Measurements from ENCODE around the gene RELL1.

The RELL1 gene

DNA sequence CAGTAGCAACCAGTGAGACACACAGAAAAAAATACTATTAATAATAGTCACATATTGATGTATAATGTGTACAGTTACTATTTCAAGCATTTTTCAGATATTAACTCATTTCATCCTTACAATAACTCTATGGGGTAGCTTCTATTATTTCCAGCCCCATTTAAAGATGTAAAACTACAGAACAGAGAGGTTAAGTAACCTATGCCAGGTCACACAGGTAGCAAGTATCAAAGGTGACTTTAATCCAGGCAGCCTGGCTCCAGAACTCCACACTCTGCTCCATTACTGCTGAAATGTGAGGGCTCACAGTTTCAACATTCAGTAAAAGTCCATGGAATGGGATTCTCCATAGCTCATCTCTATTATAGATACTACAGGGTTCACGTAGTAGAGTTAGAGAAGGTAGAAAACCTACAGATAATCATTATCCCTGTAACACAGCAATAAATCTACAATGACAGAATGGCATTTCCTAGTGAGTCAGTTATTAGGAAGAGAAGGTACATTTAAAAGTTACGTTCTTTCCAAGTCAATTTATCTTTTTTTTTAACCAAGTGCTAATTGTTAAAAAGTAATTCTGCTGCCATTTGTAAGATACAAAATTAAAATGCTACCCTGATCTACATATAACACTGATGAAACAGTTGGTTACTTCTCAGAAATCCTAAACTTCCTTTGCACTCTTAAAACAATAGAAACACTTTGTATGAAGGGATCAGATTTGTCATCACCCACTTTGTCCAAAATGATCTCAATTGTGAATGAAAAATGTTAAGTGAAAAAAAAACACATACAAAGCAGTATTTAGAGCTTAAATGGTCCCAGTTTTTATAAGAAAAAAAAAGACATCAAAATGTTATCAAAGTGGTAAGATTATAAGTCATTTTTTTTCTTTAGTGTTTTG lies 18.7 kb downstream of the RELL1 start:
- no peak for TF ChIP-seq CTCF (IDR thresholded peaks at IDR 0.05; ENCODE audit: low read depth, low read length, missing control alignments)
- no peak overlapping the region for H3K4me3 ChIP-seq (ENCODE audit: low read depth, low read length)
- DNase-seq (ENCODE audit: low read depth): no peak

DNA sequence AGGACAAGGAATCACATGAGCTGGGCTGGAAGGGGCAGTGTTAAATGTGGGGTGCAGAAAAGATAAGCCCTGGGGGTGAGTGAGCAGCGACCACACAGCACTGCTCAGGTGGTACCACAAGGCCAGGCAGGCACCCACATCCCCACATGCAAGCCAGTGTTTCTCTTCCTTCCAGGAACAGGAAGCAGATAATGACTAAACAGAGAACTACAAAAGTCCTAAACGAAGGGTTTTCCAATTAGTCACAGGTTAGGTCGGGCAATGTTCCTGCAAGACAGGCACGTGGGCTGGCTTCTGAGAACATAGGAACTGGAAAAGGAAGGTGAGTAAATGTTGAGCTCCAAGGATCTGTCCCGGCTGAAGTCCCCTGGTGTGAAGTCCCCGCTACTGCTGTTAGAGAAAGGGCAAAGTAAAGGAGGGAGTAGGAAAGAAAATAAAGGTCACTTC lies 19.5 kb downstream of the RELL1 start:
- no peak for DNase-seq (ENCODE audit: low read depth)
- H3K4me3 ChIP-seq (ENCODE audit: low read depth, low read length): no peak overlapping the region

GRCh38 chr4:37665333-37666320 lies 20.5 kb downstream of the RELL1 start:
- no peak overlapping the region for H3K4me3 ChIP-seq (ENCODE audit: low read depth, low read length)
- DNase-seq (ENCODE audit: low read depth): no peak
- no peak for TF ChIP-seq CTCF (IDR thresholded peaks at IDR 0.05; ENCODE audit: low read depth, low read length, missing control alignments)

More for the DNA sequence above, 19.5 kb downstream of the RELL1 start:
- no peak for TF ChIP-seq CTCF (IDR thresholded peaks at IDR 0.05; ENCODE audit: low read depth, low read length, missing control alignments)

DNA sequence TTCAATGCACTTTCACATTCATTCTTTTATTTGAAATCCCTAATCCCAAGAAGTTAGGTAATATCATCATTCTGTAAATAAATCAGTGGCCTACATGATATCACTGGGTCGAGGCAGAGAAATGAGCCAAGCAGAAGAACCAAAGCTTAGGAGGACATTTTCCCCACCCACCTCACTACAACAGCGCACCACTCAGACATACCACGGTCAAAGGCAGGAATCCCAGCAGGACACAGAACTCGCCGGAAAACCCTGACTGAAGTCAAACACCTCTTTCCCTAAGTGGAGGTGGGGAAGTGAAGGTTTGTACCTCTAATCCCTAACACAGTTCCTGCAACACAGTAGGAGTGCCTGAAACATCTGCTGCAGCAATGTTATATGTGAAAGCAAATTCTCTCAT lies 21.5 kb downstream of the RELL1 start:
- no peak overlapping the region for H3K4me3 ChIP-seq (ENCODE audit: low read depth, low read length)
- TF ChIP-seq CTCF (IDR thresholded peaks at IDR 0.05; ENCODE audit: low read depth, low read length, missing control alignments): no peak
- no peak for DNase-seq (ENCODE audit: low read depth)

DNA sequence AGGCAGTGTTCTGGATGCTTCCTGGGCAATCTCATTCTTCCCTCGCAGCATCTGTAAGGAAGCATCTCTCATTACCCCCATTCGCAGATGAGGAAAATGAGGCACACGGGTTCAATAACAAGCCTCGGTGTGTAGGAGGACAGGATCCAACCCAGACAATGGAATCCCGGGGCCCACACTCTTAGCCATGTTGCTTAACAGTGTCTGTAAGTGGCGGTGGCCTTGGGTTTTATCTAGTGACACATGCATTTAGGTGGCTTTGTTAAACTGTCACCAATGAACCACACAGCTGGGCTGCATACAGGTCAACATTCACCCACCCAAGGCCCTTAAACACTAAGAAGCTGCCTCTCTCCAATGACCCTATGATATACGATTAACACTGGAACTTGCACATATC lies 22.6 kb downstream of the RELL1 start:
- DNase-seq (ENCODE audit: low read depth): no peak

More for the DNA sequence above, 22.6 kb downstream of the RELL1 start:
- TF ChIP-seq CTCF (IDR thresholded peaks at IDR 0.05; ENCODE audit: low read depth, low read length, missing control alignments): no peak
- H3K4me3 ChIP-seq (ENCODE audit: low read depth, low read length): no peak overlapping the region

Data from GM12864 (cell line).